ENCODE measurements around the gene NTRK3.

DNA sequence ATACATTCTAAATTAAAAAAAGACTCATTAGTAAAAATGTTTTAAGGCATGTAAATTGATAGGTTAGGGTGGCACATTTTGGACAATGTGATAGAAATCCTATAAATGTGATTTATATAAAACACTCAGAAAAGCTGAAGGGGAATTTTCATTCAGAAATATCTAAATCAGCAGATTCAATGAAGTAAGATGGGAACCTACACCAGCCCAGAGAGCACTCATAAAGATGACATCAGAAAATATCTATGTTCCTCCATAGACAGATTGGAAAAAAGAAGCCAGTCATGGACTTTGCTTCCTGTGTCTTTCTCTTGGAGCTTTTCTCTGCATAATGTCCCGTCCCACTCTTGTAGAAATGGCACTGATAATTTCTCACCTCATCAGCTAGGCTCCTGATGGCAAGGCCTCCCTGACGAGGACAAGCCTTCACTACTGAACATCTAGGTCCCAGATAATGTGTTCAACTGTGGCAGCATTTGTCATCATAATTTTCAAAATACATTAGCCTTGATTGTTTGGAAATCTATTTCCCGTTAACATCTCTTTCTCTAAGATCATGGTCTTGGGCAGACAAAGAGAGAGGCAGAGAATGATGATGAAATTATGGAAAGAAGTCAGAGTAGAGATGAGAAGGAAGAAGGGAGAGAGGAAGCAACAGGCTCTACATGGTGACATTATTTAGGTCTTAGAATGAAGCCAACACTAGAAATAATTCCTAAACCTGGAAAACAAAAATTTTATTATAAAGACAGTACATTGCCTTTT lies 354.4 kb downstream of the NTRK3 start:
- no peak for TF ChIP-seq POLR2A (IDR thresholded peaks at IDR 0.05; ENCODE audit: control extremely low read depth in 1 of 2, low read depth in 2 of 2, low read length in 2 of 2)
- TF ChIP-seq, protein P1, sequence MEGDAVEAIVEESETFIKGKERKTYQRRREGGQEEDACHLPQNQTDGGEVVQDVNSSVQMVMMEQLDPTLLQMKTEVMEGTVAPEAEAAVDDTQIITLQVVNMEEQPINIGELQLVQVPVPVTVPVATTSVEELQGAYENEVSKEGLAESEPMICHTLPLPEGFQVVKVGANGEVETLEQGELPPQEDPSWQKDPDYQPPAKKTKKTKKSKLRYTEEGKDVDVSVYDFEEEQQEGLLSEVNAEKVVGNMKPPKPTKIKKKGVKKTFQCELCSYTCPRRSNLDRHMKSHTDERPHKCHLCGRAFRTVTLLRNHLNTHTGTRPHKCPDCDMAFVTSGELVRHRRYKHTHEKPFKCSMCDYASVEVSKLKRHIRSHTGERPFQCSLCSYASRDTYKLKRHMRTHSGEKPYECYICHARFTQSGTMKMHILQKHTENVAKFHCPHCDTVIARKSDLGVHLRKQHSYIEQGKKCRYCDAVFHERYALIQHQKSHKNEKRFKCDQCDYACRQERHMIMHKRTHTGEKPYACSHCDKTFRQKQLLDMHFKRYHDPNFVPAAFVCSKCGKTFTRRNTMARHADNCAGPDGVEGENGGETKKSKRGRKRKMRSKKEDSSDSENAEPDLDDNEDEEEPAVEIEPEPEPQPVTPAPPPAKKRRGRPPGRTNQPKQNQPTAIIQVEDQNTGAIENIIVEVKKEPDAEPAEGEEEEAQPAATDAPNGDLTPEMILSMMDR (IDR thresholded peaks at IDR 0.05; ENCODE audit: control extremely low read depth in 1 of 3, insufficient read depth in 1 of 3, low read depth in 1 of 3, low read length in 3 of 3): no peak
- TF ChIP-seq TAF1 (IDR thresholded peaks at IDR 0.05; ENCODE audit: low read depth, low read length): no peak
